Ureter (tissue), 1 donor: ENCODE data around the gene TBX19. TPM values are rescaled to one million over a fixed set of nuclear protein-coding genes. Genes with fewer than 3 reads are reported as not detected.
A peak's percentile ranks its signal among the peaks of the same experiment; 100 is the strongest.
"Not testable (repeated sequence)": the region's sequence is repeated elsewhere in the genome, so short reads cannot be mapped to it uniquely, and the experiment has no call there.

Experiments used
- DNase-seq: peaks from one replicate; pipeline ENCODE4 v3.0.0-alpha.2; 2020; ENCODE audit warnings: low spot score
- total RNA-seq: library from RNA; stranded (reverse); gene quantifications from one replicate; pipeline ENCODE4 v1.2.4, GENCODE V29; 2023
- donor health status: DM: yes; HTN: yes; CAD: no.

The TBX19 gene
- total RNA-seq, 1 donor from 2014 or later: 2.3 TPM

DNA sequence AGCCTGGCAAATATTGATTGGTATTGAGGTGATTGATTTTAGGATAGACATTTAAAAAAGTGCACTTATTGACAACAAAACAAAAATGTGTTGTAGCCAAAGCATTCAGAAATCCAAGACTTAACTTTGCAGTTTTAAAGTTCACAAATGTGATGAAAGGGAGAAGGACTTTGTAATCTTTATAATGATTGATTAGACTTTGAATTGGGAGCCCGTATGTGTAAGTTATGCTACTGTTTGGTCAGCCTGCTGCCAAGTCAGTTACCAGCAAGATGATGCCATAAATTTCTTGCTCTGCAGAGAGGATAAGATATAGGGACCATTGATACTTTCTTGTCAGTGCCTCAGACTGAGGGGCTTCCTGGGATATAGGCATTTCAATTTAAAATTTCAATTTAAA lies 39.5 kb downstream of the TBX19 start:
- DNase-seq: no peak

DNA sequence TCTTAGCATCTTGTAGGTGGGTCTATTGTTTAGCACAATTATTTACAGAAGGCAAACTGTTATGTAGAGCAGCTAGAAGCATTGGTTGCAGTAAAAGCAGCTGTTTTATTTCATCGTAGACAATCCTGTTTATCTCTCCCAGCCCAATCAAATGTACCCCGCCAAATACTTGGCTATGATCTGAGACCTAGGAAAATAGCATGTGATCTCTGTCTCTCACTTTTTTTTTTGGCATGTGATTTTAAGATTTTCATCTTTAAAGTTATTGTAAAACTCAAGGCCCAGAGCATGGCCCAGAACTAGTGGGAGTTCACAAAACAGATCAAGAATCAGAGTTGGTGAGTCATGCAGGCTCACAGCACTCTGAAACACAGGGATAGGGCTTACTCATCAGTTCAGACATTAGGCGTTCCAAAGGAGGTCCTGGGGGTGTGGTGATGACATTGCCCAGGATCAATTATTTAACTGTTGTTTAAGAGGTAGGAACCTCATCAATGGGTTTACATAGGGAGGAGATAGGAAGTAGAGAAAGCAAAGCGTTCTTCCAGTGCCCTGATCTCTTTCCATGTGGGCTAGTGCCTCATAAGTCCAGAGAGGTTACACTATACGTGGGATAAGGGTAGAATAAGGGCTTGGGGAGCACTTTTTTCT lies 40.2 kb downstream of the TBX19 start:
- DNase-seq: no peak

DNA sequence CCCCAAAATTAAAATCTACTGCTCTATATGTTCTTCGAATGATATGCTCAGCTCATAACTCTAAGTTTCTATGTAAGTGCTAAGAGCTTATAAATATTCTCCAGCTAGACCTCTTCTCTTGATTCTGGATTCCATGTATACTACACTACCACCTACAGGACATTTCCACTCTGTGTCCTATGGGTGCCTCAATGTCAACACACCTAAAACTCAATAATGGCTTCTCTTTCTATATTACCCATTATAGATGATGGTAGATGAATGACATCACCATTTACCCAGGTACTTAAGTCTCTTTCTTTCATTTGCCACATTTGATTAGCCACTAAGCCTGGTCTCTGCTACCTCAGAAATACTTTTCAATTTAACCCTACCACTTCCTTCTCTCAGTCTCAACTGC lies 41.3 kb downstream of the TBX19 start:
- no peak for DNase-seq

DNA sequence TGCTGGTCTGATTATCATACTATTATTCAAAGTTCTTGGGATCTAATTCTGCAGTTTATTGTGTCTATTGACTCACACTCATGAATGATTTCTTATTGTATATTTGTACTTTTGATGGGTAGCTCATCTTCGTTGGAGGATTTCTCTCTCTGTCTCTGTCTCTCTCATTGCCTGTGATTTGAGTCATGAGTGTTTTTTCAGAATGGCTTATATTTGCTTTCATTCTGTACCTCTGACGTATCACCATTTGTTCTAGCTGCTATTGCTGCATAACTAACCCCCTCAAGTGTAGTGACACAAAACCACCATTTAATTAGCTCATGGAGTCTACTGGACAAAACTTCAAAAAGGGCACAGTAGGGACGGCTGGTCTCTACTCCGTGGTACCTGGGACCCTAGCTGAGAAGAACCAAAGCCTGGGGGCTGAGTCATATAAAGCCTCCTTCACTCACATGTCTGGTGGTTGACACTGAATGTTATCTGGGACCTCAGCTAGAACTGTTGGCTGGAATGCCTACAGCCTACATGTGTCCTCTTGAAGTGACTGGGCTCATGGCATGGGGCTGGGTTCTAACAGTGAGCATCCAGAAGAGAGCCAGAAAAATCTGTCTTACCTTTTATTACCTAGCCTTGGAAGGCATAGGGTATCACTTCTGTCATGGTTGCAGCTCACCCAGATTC lies 44.2 kb downstream of the TBX19 start:
- DNase-seq: no peak

DNA sequence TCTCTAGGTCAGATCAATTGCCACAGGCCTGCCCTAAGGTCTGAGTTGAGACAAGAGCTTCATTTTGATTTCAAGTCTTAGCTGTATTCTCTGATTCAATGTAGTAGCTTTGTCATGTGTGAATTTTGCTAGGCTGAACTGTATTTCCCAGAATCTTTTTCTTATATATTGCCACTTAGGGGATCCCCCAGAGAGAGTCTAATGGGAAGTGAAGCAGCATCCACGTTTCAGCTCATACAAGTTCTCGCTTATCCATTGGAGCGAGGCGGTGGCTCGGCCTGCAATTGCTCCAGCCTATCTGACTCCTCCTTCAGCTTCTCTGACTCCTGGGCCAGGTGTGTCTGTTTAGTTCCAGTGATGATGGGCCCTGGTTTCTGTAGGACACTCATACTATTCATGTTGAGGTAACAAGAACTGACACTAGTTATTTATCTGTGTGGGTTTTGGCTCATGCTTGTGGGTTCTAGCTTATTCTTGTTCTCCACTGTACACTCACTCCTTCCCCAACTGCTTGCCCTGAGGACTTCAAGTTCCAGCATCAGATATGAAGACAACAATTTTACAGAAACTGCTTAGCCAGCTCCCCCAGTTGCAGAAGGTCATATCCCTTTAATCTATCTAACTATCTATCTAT lies 48.2 kb downstream of the TBX19 start:
- no peak for DNase-seq

DNA sequence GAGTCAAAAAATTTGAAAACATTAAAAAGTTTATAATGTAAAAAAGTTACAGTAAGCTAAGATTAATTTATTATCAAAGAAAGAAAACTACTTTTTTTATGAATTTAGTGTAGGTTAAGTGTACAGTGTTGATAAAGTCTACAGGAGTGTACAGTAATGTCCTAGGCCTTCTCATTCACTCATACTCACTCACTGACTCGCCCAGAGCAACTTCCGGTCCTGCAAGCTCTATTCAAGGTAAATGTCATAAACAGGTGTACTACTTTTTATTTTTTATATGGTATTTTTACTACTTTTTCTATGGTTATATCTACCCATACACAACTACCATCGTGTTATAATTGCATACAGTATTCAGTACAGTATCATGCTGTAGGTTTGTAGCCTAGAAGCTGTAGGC lies 49.6 kb downstream of the TBX19 start:
- DNase-seq: no peak

DNA sequence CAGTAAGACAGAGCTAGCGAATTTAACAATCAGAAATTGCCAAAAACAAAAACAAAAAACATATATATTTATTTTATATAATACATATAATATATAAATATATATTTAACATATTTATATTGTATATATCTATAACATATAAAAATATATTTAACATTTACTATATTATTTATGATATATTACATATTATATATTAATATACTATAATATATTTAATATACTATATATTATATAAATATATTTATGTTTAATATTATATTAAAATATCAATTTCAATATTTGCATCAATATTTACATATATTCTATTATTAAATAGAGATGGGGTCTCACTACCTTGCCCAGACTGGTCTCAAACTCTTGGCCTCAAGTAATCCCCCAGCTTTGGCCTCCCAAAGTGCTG lies 50.9 kb downstream of the TBX19 start:
- no peak for DNase-seq

DNA sequence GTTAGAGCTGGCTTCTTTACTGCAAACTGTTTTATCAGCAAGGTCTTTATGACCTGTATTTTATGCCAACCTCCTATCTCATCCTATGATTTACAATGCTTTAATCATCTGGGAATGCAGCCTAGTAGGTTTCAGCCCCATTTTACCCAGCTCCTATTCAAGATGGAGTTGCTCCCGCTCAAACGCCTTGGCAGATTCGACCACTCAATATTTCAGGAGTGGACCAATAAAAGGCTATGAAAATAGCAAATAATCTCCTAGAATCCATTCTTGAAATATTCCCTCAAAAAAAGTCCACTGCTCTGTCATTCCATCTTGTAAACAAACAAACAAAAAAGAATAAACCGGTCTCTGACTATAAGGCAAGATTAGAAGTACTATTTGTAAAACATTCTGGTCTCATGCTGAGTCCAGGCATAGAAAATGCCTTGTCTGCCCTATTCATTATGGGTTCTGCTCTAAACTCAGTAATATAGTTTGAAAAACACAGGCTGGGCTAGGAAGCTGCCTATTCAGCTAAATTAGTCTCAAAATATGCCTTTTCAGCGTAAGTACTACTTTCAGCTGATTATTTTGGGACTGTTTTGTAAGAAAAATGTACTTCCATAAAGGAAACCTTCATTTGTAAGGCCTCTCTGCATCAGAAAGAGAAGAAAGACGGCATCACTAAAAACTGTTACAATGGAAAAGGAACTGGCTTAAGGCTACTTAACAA lies 53.0 kb downstream of the TBX19 start:
- DNase-seq: no peak

DNA sequence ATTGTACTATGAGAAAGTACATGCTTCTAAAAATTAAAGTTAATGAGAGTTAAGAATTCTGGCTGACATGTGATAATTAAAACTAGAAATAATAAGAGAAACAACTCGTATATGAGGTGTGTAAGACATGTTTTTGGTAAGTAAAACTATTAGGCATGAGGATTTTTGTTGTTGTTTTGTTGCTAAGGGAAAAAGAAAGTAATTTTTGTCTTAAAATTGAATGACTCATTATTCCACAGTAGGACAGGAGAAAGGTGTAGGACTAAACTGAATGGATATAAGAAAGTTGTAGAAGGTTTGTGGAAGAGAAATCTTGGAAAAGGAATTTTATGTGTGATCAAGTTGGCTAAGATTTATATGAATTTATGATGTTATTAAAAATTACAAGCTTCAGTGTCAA lies 54.8 kb downstream of the TBX19 start:
- no peak for DNase-seq

DNA sequence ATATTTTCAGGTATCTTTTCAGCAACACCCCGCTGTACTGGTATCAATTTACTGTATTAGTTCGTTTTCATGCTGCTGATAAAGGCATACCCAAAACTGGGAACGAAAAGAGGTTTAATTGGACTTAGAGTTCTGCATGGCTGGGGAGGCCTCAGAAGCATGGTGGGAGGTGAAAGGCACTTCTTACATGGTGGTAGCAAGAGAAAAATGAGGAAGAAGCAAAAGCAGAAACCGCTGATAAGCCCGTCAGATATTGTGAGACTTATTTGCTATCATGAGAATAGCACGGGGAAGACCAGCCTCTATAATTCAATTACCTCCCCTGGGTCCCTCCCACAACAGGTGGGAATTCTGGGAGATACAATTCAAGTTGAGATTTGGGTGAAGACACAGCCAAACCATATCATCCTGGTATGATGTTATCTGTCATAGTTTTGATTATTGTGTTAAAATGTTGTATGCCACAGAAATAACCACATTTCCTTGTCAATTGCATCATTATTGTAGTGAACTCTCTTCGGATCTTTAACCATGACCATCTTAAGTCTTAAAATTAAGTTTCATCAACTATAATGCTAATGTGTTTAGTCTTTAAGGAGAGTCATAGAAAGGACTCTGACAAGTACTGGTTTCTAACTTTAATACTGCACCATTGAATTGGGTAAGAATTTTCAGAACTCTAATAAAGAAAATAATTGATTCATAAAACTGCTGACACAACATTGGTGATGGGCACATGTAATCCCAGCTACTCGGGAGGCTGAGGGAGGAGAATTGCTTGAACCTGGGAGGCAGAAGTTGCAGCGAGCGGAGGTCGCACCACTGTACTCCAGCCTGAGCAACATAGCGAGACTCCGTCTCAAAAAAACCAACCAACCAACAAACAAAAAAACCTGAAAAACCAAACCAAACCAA lies 58.2 kb downstream of the TBX19 start:
- DNase-seq: no peak

DNA sequence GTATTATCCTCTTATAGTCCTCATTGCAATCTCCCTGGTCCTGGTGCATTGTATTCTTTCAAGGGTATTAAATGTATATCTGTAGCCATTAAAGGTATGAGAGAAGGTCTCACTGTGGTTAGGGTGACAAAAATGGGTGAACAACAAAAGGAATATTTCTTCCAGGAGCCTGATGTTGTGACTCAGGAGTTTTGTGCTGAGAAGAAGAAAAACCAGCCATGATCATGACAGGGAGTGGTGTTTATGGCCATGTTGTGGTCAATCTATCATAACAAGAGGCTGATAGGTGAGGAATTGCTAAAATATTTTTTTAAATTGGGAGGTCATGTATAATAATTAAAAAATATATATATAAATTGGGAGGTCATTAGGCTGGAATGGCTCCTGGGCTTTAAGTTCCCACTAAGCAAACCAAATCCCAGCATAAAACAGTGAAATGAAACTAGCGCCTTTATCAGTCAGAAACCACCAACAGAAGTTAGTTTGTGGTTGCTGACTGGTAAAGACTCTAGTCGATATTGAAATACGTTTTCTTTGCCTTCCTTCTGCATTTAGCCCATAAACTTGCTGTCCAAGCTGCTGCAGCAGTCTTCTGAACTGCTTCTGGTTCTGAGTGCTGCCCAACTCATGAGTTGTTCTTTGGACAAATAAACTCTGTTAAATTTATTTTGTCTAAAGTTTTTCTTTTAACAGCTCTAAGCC lies 60.3 kb downstream of the TBX19 start:
- no peak for DNase-seq

DNA sequence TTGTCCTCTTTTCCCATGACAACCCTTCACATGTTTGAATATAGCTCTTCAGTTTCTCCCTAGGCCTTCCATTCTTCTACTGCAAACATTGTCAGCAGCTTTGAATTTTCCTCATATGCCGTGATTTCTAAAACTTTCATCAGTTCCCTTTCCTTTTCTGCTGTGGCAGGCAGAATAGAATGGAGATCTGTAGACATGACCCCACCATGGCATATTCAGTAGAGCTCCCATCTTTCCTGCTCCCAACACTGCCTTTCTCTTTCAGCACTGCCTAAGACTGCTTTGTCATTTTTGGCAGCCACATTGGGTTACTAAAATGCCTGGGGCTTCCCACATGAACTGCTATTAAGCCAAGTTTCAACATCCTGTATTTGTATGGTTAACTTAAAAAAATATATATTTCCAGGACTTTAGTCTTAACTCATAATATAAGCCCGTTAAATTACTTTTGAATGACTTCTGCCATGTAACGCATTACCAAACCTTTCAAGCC lies 60.9 kb downstream of the TBX19 start:
- DNase-seq: no peak

DNA sequence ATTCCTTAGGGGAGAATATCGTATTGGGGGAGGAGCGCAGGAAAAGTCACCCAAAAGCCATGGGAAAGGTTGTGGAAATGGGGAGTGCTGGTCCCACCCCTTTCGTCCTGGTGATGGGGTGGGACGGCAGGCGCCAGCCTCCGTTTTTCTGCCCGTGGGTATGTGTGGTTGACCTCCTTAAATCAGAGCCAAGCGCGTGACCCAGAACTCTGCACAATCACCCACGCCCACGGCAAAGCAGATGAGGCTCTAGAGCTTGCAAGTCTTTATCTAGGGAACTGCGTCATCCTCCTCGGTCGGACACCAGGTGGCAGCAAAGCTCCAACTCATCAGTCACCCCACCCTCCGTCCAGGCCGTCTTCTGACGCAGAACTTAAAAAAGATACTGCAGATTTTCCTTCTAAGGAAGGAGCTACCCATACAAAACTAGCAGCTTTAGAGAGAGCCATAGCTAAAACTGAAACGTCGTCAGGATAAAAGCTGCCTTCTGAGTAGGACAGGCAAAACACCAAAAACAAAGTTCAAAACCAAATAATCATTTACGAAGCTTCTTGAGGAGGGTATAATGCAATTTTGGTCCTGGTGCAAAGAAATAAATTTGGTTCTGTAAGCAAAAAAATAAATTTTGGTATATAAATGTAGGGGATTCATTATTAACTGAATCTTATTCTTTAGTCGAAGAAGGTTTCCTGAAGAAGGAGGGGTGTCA lies 62.0 kb downstream of the TBX19 start:
- peak; percentile 92 for DNase-seq

DNA sequence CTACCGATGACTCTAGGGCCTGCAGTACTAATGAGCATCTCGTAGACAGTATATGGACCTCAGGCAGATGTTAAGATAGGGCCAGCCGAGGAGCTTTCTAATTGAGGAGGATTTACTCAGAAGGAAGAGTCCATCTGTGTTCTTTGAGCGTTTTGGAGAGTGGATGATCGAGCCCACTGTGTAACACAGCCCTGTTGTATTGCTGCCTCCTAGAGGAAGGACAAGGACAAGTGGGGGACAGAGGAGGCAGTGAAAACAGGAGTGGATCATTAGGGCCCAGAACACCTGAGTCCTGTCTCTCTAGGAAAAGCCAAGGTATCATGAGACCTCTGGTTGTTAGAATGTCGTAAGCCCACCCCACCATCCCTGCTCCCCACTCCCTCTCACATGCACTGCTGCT lies 62.9 kb downstream of the TBX19 start:
- DNase-seq: no peak

DNA sequence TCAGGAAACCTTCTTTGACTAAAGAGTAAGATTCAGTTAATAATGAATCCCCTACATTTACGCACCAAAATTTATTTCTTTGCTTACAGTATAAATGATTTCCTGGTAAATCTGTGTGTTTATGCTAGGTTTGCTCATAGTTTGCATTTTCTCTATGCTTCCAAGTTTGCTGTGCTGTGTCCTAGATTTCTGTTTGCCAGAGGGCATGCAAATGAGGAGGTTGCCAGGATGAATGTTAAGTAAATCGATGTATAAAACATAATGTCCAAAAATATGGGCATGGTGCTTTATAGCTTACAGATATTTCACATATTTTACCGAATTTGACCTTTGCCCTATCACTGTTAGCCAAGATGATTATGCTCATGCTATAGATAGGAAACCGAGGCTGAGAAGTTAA lies 63.8 kb downstream of the TBX19 start:
- DNase-seq: no peak

DNA sequence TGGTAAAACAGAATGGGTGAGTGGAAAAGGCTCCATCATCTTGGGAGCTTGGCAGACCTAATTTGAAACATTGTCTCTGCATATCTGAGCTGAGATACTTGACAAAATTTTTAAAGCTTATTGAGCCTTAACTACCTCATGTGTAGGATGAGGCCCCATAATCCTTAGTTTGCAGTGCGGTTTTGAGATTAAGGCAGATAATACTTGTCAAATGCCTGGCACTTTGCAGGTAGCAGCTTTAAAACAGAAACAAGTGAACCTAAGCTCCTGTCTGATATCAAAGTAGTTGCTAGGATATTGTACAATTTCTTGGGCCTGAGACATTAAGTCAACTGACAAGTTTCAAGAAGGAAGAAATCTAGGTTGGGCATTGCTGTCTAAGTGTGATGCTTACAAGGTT lies 65.3 kb downstream of the TBX19 start:
- DNase-seq: no peak

DNA sequence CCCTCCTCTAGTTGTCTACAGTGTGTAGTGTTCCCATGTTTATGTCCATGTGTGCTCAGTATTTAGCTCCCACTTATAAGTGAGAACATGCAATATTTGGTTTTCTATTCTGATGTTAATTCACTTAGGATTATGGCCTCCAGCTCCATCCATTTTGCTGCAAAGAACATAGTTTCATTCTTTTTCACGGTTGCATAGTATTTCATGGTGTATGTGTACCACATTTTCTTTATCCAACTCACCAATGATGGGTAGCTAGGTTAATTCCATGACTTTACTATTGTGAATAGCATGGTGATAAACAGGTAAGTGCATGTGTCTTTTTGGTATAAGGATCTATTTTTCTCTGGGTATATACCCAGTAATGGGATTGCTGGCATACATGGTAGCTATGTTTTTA lies 67.0 kb downstream of the TBX19 start:
- no peak for DNase-seq

DNA sequence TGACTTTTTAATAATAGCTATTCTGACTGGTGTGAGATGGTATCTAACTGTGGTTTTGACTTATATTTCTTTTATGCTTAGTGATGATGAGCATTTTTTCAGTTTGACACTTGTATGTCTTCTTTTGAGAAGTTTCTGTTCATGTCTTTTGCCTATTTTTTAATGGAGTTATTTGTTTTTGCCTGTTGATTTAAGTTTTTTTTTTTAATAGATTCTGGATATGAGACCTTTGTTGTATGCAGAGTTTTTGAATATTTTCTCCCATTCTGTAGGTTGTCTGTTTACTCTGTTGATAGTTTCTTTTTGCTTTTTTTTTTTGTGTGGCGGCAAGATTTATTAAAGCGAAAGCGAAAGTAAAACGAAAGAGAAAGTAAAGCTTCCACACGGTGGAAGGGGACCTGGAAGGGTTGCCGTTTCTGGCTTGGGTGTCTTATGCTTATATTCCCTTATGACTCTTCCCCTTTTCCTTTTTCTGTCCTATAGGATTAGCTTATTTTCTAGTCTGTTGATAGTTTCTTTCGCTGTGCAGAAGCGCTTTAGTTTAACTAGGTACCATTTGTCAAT lies 67.6 kb downstream of the TBX19 start:
- no peak for DNase-seq

DNA sequence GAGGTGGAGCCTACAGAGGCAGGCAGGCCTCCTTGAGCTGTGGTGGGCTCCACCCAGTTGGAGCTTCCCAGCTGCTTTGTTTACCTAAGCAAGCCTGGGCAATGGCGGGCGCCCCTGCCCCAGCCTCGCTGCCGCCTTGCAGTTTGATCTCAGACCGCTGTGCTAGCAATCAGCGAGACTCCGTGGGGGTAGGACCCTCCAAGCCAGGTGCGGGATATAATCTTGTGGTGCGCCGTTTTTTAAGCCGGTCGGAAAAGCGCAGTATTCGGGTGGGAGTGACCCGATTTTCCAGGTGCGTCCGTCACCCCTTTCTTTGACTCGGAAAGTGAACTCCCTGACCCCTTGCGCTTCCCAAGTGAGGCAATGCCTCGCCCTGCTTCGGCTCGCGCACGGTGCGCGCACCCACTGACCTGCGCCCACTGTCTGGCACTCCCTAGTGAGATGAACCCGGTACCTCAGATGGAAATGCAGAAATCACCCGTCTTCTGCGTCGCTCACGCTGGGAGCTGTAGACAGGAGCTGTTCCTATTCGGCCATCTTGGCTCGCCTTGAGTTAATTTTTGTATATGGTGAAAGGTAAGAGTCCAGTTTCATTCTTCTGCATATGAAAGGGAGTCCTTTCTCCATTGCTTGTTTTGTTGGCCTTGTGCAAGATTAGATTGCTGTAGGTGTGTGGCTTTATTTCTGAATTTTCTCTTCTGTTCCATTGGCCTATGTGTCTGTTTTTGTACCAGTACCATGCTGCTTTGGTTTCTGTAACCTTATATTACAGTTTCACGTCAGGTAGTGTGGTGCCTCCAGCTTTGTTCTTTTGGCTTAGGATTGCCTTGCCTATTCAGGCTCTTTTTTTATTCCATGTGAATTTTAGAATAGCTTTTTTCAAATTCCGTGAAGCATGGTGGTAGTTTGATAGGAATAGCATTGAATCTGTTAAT lies 73.9 kb downstream of the TBX19 start:
- DNase-seq: not testable (repeated sequence)
